NT2/D1 (cell line): ENCODE measurements around the gene CDC26.

Experiments used
- SUZ12 ChIP-seq: IDR thresholded peaks from 2 replicates; pipeline ENCODE4 v1.6.1; 2011; ENCODE audit not compliant: insufficient read length, insufficient read depth; ENCODE audit errors: extremely low read depth
- YY1 ChIP-seq: IDR thresholded peaks from 2 replicates; pipeline ENCODE4 v1.6.1; 2011; ENCODE audit not compliant: insufficient read length, insufficient read depth
- ZNF274 ChIP-seq: IDR thresholded peaks from 2 replicates; pipeline ENCODE4 v1.6.1; 2011; ENCODE audit warnings: mild to moderate bottlenecking, low read depth, low read length

GRCh38 chr9:113322671-113323070 is 47.3 kb upstream of the CDC26 start:
- TF ChIP-seq SUZ12, result no peak
- TF ChIP-seq YY1, result no peak
- TF ChIP-seq ZNF274, result no peak
